Motor neuron (in vitro differentiated cells): ENCODE results near the gene LRRC25. TPM values are rescaled to one million over a fixed set of nuclear protein-coding genes. Genes with fewer than 3 reads are reported as not detected.

ENCODE experiments used
- ATAC-seq, 8 experiments: fragments of 200-7000 bp; cut with Tn5 transposase; replicated peaks in 6 of 8; 2 replicates each; pipeline ENCODE4 v1.8.0; 2021; ENCODE audit warnings: mild to moderate bottlenecking in 8 of 8, moderate library complexity in 8 of 8
- H3K27ac ChIP-seq, 2 donors: fragments of 250-450 bp; sonication (Bioruptor Pico); 2 replicates each; pipeline ENCODE4 v1.9.0; 2021; ENCODE audit warnings: antibody characterized with exemption in 2 of 2, mild to moderate bottlenecking in 2 of 2, moderate library complexity in 1 of 2
- H3K4me1 ChIP-seq, 2 donors: fragments of 250-450 bp; sonication (Bioruptor Pico); replicated peaks in 1 of 2; 2 replicates each; pipeline ENCODE4 v1.6.1; 2021; ENCODE audit warnings: antibody characterized with exemption in 2 of 2, mild to moderate bottlenecking in 2 of 2, moderate library complexity in 1 of 2
- H3K4me3 ChIP-seq, 5 donors: fragments of 250-450 bp; sonication (Bioruptor Pico); 2 replicates each; pipeline ENCODE4 v1.9.0; 2021; ENCODE audit warnings: antibody characterized with exemption in 5 of 5, mild to moderate bottlenecking in 5 of 5, moderate library complexity in 4 of 5
- WGBS, 10 experiments: fragments of 450-650 bp; shearing (Covaris generic); methylation state at CpG; one replicate each; pipeline ENCODE4 v1.0.0; 2022; 5-methylcytosine and 5-hydroxymethylcytosine counted together
- in situ Hi-C, 9 experiments: fragments of 400-800 bp; cut with MboI; loops; one replicate each; pipeline ENCODE4 v1.15.0; 2021; ENCODE audit warnings: low sequenced_read_pairs in 9 of 9, low pct_unique_long_range_greater_than_20kb in 2 of 9; ENCODE audit not compliant: unreplicated experiment in 9 of 9
- total RNA-seq, 8 experiments: library from RNA; unstranded; fragments of 300-600 nt; gene quantifications; 2 replicates each; pipeline versions ENCODE4 v1.2.3 to v1.2.4, GENCODE V29; 2022

The LRRC25 gene
- 1 to 10 TPM in 2 of 8 experiments, under 1 TPM in 6; 0.14 to 2.1 (median 0.47) TPM for total RNA-seq

GRCh38 chr19:18397242-18398202, at the start of gene LRRC25:
Gene LRRC25, minus strand, starts transcription at chr19:18397622. Its CDS starts 659 bp downstream, at chr19:18396963.
- H3K27ac ChIP-seq = peak within 1 kb of the TSS in 1 of 2 donors; percentile 4
- in situ Hi-C loops = no loop called here
- H3K4me1 ChIP-seq = peaks cover 9 to 27% of the 10 kb centered on the region in 2 donors
- ATAC-seq = peak; percentile 4 to 77 (median 56)
- H3K4me3 ChIP-seq = peak within 1 kb of the TSS in 2 of 5 donors; percentile 3 to 20
- WGBS, 10 experiments = 0 to 55% (median 20%) methylated on average over 2 to 25 of the region's 33 CpGs; no CpG with 5 or more reads in 2 of the 10 experiments

GRCh38 chr19:18446811-18447359, 49.5 kb upstream of the LRRC25 start:
- WGBS, 10 experiments = 71 to 100% (median 96%) methylated on average over 1 to 4 of the region's 12 CpGs; no CpG with 5 or more reads in 3 of the 10 experiments
- ATAC-seq = no peak
- H3K27ac ChIP-seq = no peak overlapping the region
- H3K4me3 ChIP-seq = no peak overlapping the region
- H3K4me1 ChIP-seq = peaks cover 9 to 13% of the 10 kb centered on the region in 2 donors
- in situ Hi-C loops = no loop called here

GRCh38 chr19:18446145-18446810, 48.9 kb upstream of the LRRC25 start:
- Histone ChIP-seq H3K27ac (no peak overlapping the region), H3K4me3 (no peak overlapping the region), H3K4me1 (peaks cover 3 to 7% of the 10 kb centered on the region in 2 donors)
- in situ Hi-C loops = no loop called here
- WGBS, 10 experiments = 74 to 100% (median 100%) methylated on average over 1 to 15 of the region's 34 CpGs; no CpG with 5 or more reads in 5 of the 10 experiments
- ATAC-seq = no peak

- in situ Hi-C loops = no loop called here
- H3K4me3 ChIP-seq = no peak overlapping the region
- peaks cover 0 to 4% of the 10 kb centered on the region in 2 donors for H3K4me1 ChIP-seq
- WGBS, 10 experiments = 60 to 100% (median 80%) methylated on average over 1 to 8 of the region's 15 CpGs; no CpG with 5 or more reads in 7 of the 10 experiments
- H3K27ac ChIP-seq = no peak overlapping the region
- ATAC-seq = peak in 1 of 8 experiments; percentile 2
Measured at GRCh38 chr19:18445262-18445948, 48.0 kb upstream of the LRRC25 start.

- peaks cover 3 to 8% of the 10 kb centered on the region in 2 donors for H3K4me1 ChIP-seq
- no peak overlapping the region for H3K4me3 ChIP-seq
- in situ Hi-C loops = no loop called here
- ATAC-seq = no peak
- H3K27ac ChIP-seq = no peak overlapping the region
- WGBS, 10 experiments = 80 to 100% (median 100%) methylated on average over 1 to 14 of the region's 19 CpGs; no CpG with 5 or more reads in 5 of the 10 experiments
Measured at GRCh38 chr19:18444513-18444912, 47.1 kb upstream of the LRRC25 start.

- in situ Hi-C loops = no loop called here
- Histone ChIP-seq H3K27ac (no peak overlapping the region), H3K4me1 (peaks cover 10 to 15% of the 10 kb centered on the region in 2 donors), H3K4me3 (no peak overlapping the region)
- 67 to 100% (median 95%) methylated on average over 1 to 7 of the region's 11 CpGs; no CpG with 5 or more reads in 6 of the 10 experiments for WGBS, 10 experiments
- ATAC-seq = no peak
Measured at GRCh38 chr19:18443831-18444230, 46.4 kb upstream of the LRRC25 start.

- no peak for ATAC-seq
- WGBS, 10 experiments = 80 to 100% methylated on average over 1 of the region's 6 CpGs; no CpG with 5 or more reads in 8 of the 10 experiments
- H3K4me3 ChIP-seq = no peak overlapping the region
- in situ Hi-C loops = no loop called here
- H3K27ac ChIP-seq = no peak overlapping the region
- H3K4me1 ChIP-seq = peaks cover 14 to 20% of the 10 kb centered on the region in 2 donors
Measured at GRCh38 chr19:18443406-18443805, 46.0 kb upstream of the LRRC25 start.

- H3K27ac ChIP-seq = no peak overlapping the region
- ATAC-seq = no peak
- in situ Hi-C loops = no loop called here
- H3K4me1 ChIP-seq = peaks cover 17 to 22% of the 10 kb centered on the region in 2 donors
- 58 to 90% (median 75%) methylated on average over 2 to 9 of the region's 12 CpGs; no CpG with 5 or more reads in 5 of the 10 experiments for WGBS, 10 experiments
- H3K4me3 ChIP-seq = no peak overlapping the region
Measured at GRCh38 chr19:18442941-18443340, 45.5 kb upstream of the LRRC25 start.

- 86 to 100% (median 100%) methylated on average over 1 to 2 of the region's 5 CpGs; no CpG with 5 or more reads in 1 of the 10 experiments for WGBS, 10 experiments
- in situ Hi-C loops = no loop called here
- Histone ChIP-seq H3K4me1 (peaks cover 17 to 19% of the 10 kb centered on the region in 2 donors), H3K4me3 (no peak overlapping the region), H3K27ac (no peak overlapping the region)
- no peak for ATAC-seq
Measured at GRCh38 chr19:18441804-18442788, 44.7 kb upstream of the LRRC25 start.

GRCh38 chr19:18440936-18441803, 43.7 kb upstream of the LRRC25 start:
- Histone ChIP-seq H3K4me1 (peaks cover 21 to 22% of the 10 kb centered on the region in 2 donors), H3K4me3 (no peak overlapping the region), H3K27ac (no peak overlapping the region)
- ATAC-seq = no peak
- 67 to 100% (median 97%) methylated on average over 1 to 5 of the region's 23 CpGs; no CpG with 5 or more reads in 4 of the 10 experiments for WGBS, 10 experiments
- in situ Hi-C loops = no loop called here

GRCh38 chr19:18440415-18440877, 43.0 kb upstream of the LRRC25 start:
- Histone ChIP-seq H3K4me3 (no peak overlapping the region), H3K4me1 (peaks cover 25 to 28% of the 10 kb centered on the region in 2 donors), H3K27ac (no peak overlapping the region)
- 5 to 84% (median 69%) methylated on average over 3 to 9 of the region's 11 CpGs; no CpG with 5 or more reads in 3 of the 10 experiments for WGBS, 10 experiments
- ATAC-seq = no peak
- in situ Hi-C loops = no loop called here
